GF-D8 (cell line): ENCODE data around the gene GPC6.

Experiments used
- DNase-seq: peaks from one replicate; lab custom pipeline; 2025; lab: John Stamatoyannopoulos, UW

Gene GPC6

GRCh38 chr13:93230261-93230855 is 3.8 kb downstream of the GPC6 start:
- DNase-seq, result no peak

- no peak for DNase-seq
These were observed 5.3 kb downstream of the GPC6 start for GRCh38 chr13:93231867-93232266.

- DNase-seq, result no peak
These were observed 7.4 kb downstream of the GPC6 start for GRCh38 chr13:93233997-93234416.

- DNase-seq, result no peak
These were observed 7.9 kb downstream of the GPC6 start for GRCh38 chr13:93234459-93234858.

- no peak for DNase-seq
These were observed 8.8 kb downstream of the GPC6 start for GRCh38 chr13:93235258-93236015.

- no peak for DNase-seq
These were observed 12.1 kb downstream of the GPC6 start for GRCh38 chr13:93238711-93239110.

- no peak for DNase-seq
These were observed 16.9 kb downstream of the GPC6 start for GRCh38 chr13:93243375-93244063.

- no peak for DNase-seq
These were observed 17.7 kb downstream of the GPC6 start for GRCh38 chr13:93244141-93244917.

GRCh38 chr13:93244918-93245280 is 18.3 kb downstream of the GPC6 start:
- no peak for DNase-seq

- DNase-seq, result no peak
These were observed 19.5 kb downstream of the GPC6 start for GRCh38 chr13:93246069-93246468.

GRCh38 chr13:93248627-93249047 is 22.0 kb downstream of the GPC6 start:
- DNase-seq, result no peak

GRCh38 chr13:93249364-93250306 is 23.0 kb downstream of the GPC6 start:
- DNase-seq, result no peak

GRCh38 chr13:93254775-93255174 is 28.2 kb downstream of the GPC6 start:
- DNase-seq, result no peak

GRCh38 chr13:93256998-93257397 is 30.4 kb downstream of the GPC6 start:
- DNase-seq, result no peak

GRCh38 chr13:93259527-93260080 is 33.0 kb downstream of the GPC6 start:
- no peak for DNase-seq

- no peak for DNase-seq
These were observed 34.0 kb downstream of the GPC6 start for GRCh38 chr13:93260591-93260990.

GRCh38 chr13:93262729-93263345 is 36.2 kb downstream of the GPC6 start:
- DNase-seq, result no peak

- DNase-seq, result no peak
These were observed 38.3 kb downstream of the GPC6 start for GRCh38 chr13:93264876-93265275.

- no peak for DNase-seq
These were observed 39.2 kb downstream of the GPC6 start for GRCh38 chr13:93265800-93266199.

GRCh38 chr13:93266681-93267080 is 40.1 kb downstream of the GPC6 start:
- no peak for DNase-seq
